Ishikawa (cell line): ENCODE data around the gene PSMC2.

Source experiments
- CEBPB ChIP-seq: IDR thresholded peaks from 2 replicates; pipeline ENCODE4 v1.6.1; 2012
- CREB1 ChIP-seq: IDR thresholded peaks from 2 replicates; pipeline ENCODE4 v1.6.1; 2012; ENCODE audit warnings: low read depth
- EGR1 ChIP-seq: IDR thresholded peaks from 2 replicates; pipeline ENCODE4 v1.6.1; 2012
- EP300 ChIP-seq: IDR thresholded peaks from 2 replicates; pipeline ENCODE4 v1.6.1; 2012; ENCODE audit warnings: borderline replicate concordance
- FOXM1 ChIP-seq: IDR thresholded peaks from 2 replicates; pipeline ENCODE4 v1.6.1; 2012; ENCODE audit warnings: low read depth, borderline replicate concordance
- MAX ChIP-seq: IDR thresholded peaks from 2 replicates; pipeline ENCODE4 v1.6.1; 2012
- NFIC ChIP-seq: IDR thresholded peaks from 2 replicates; pipeline ENCODE4 v1.6.1; 2012
- RAD21 ChIP-seq: IDR thresholded peaks from 2 replicates; pipeline ENCODE4 v1.6.1; 2012; ENCODE audit warnings: low read depth
- REST ChIP-seq: IDR thresholded peaks from 2 replicates; pipeline ENCODE4 v1.6.1; 2012; ENCODE audit warnings: low read depth, mild to moderate bottlenecking
- TAF1 ChIP-seq: IDR thresholded peaks from 2 replicates; pipeline ENCODE4 v1.6.1; 2012; ENCODE audit warnings: low read depth, mild to moderate bottlenecking
- TCF12 ChIP-seq: IDR thresholded peaks from 2 replicates; pipeline ENCODE4 v1.6.1; 2012; ENCODE audit warnings: low read depth
- TEAD4 ChIP-seq: IDR thresholded peaks from 2 replicates; pipeline ENCODE4 v1.6.1; 2012
- YY1 ChIP-seq: IDR thresholded peaks from 2 replicates; pipeline ENCODE4 v1.6.1; 2012; ENCODE audit warnings: low read depth
- ZBTB7A ChIP-seq: IDR thresholded peaks from 2 replicates; pipeline ENCODE4 v1.6.1; 2012; ENCODE audit warnings: low read depth
- TF ChIP-seq, protein P1 (sequence below): IDR thresholded peaks from 2 replicates; pipeline ENCODE4 v1.6.1; 2012

PSMC2 gene

GRCh38 chr7:103347507-103348267 is at the start of gene PSMC2:
TSS of gene PSMC2 (plus strand) at chr7:103347643. CDS start at chr7:103347712, 69 bp downstream.
- TF ChIP-seq TCF12: no peak
- TF ChIP-seq TAF1: peak; percentile 85
- no peak for TF ChIP-seq FOXM1
- no peak for TF ChIP-seq CREB1
- TF ChIP-seq, protein P1, sequence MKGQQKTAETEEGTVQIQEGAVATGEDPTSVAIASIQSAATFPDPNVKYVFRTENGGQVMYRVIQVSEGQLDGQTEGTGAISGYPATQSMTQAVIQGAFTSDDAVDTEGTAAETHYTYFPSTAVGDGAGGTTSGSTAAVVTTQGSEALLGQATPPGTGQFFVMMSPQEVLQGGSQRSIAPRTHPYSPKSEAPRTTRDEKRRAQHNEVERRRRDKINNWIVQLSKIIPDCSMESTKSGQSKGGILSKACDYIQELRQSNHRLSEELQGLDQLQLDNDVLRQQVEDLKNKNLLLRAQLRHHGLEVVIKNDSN: peak; percentile 85
- TF ChIP-seq ZBTB7A: 0 out of 2 replicates have a peak, but pooled peaks have one; percentile 40
- TF ChIP-seq YY1: peak; percentile 69
- no peak for TF ChIP-seq REST
- no peak for TF ChIP-seq EP300
- peak; percentile 68 for TF ChIP-seq MAX
- no peak for TF ChIP-seq CEBPB
- TF ChIP-seq NFIC: 0 out of 2 replicates have a peak, but pooled peaks have one; percentile 5
- no peak for TF ChIP-seq EGR1
- TF ChIP-seq TEAD4: no peak
- TF ChIP-seq RAD21: no peak

- TF ChIP-seq, protein P1: no peak
- no peak for TF ChIP-seq NFIC
- TF ChIP-seq MAX: no peak
- no peak for TF ChIP-seq EP300
- TF ChIP-seq EGR1: no peak
- no peak for TF ChIP-seq TAF1
- TF ChIP-seq RAD21: no peak
- TF ChIP-seq TCF12: no peak
- TF ChIP-seq ZBTB7A: no peak
- no peak for TF ChIP-seq REST
- no peak for TF ChIP-seq YY1
- TF ChIP-seq CEBPB: no peak
- no peak for TF ChIP-seq FOXM1
- no peak for TF ChIP-seq TEAD4
- no peak for TF ChIP-seq CREB1
These were observed 49.6 kb upstream of the PSMC2 start for GRCh38 chr7:103297837-103298179.

- TF ChIP-seq CEBPB (no peak), TEAD4 (no peak), TCF12 (no peak), EP300 (no peak), YY1 (no peak), ZBTB7A (no peak), NFIC (no peak), EGR1 (no peak), TAF1 (no peak), FOXM1 (no peak), RAD21 (no peak), REST (no peak), MAX (no peak), CREB1 (no peak)
- TF ChIP-seq, protein P1: no peak
These were observed 47.8 kb upstream of the PSMC2 start for GRCh38 chr7:103299660-103300059.
